Hindlimb muscle (tissue), 1 donor: Measurements from ENCODE around the gene DIRAS2. TPM values are rescaled to one million over a fixed set of nuclear protein-coding genes. Genes with fewer than 3 reads are reported as not detected.
A peak's percentile ranks its signal among the peaks of the same experiment; 100 is the strongest.
"Not testable (repeated sequence)": the region's sequence is repeated elsewhere in the genome, so short reads cannot be mapped to it uniquely, and the experiment has no call there.

Experiments
- DNase-seq: peaks from one replicate; pipeline ENCODE4 v3.0.0-alpha.2; 2013
- polyA plus RNA-seq: library from polyadenylated mRNA; unstranded; fragments of 120-200 nt; gene quantifications from one replicate; pipeline ENCODE4 v1.2.1, GENCODE V29; 2013; ENCODE audit not compliant: insufficient read length

The DIRAS2 gene
- polyA plus RNA-seq, result 1.1 TPM

GRCh38 chr9:90642570-90643539 lies at the start of gene DIRAS2:
TSS of gene DIRAS2 (minus strand) at chr9:90642824. CDS start at chr9:90613827, 28,997 bp downstream.
- DNase-seq, result peak; percentile 59

GRCh38 chr9:90684736-90685135 lies 42.1 kb upstream of the DIRAS2 start:
- DNase-seq, result no peak

- DNase-seq, result no peak
Observed at GRCh38 chr9:90684106-90684505, 41.5 kb upstream of the DIRAS2 start.

GRCh38 chr9:90680534-90680933 lies 37.9 kb upstream of the DIRAS2 start:
- DNase-seq, result no peak

- no peak for DNase-seq
Observed at GRCh38 chr9:90665072-90665471, 22.4 kb upstream of the DIRAS2 start.

GRCh38 chr9:90659650-90660364 lies 17.2 kb upstream of the DIRAS2 start:
- DNase-seq, result no peak

GRCh38 chr9:90658783-90659182 lies 16.2 kb upstream of the DIRAS2 start:
- DNase-seq, result no peak

- no peak for DNase-seq
Observed at GRCh38 chr9:90658181-90658580, 15.6 kb upstream of the DIRAS2 start.

GRCh38 chr9:90656876-90657275 lies 14.3 kb upstream of the DIRAS2 start:
- DNase-seq, result not testable (repeated sequence)

- no peak for DNase-seq
Observed at GRCh38 chr9:90651246-90651645, 8.6 kb upstream of the DIRAS2 start.

- no peak for DNase-seq
Observed at GRCh38 chr9:90647843-90648242, 5.2 kb upstream of the DIRAS2 start.

- no peak for DNase-seq
Observed at GRCh38 chr9:90645721-90646120, 3.1 kb upstream of the DIRAS2 start.

- DNase-seq, result peak; percentile 7
Observed at GRCh38 chr9:90641884-90642487, 638 bp downstream of the DIRAS2 start.

- DNase-seq, result no peak
Observed at GRCh38 chr9:90641086-90641485, 1.5 kb downstream of the DIRAS2 start.

GRCh38 chr9:90640361-90640760 lies 2.3 kb downstream of the DIRAS2 start:
- DNase-seq, result no peak

- no peak for DNase-seq
Observed at GRCh38 chr9:90637626-90638025, 5.0 kb downstream of the DIRAS2 start.

- DNase-seq, result no peak
Observed at GRCh38 chr9:90632647-90633207, 9.9 kb downstream of the DIRAS2 start.

- no peak for DNase-seq
Observed at GRCh38 chr9:90631964-90632363, 10.7 kb downstream of the DIRAS2 start.

GRCh38 chr9:90629991-90630390 lies 12.6 kb downstream of the DIRAS2 start:
- no peak for DNase-seq

- DNase-seq, result no peak
Observed at GRCh38 chr9:90629354-90629753, 13.3 kb downstream of the DIRAS2 start.

GRCh38 chr9:90616806-90617205 lies 25.8 kb downstream of the DIRAS2 start:
- DNase-seq, result no peak

- DNase-seq, result no peak
Observed at GRCh38 chr9:90613502-90613901, 29.1 kb downstream of the DIRAS2 start.

- DNase-seq, result no peak
Observed at GRCh38 chr9:90612957-90613356, 29.7 kb downstream of the DIRAS2 start.
